ENCODE results near the gene NRP1.
"Not testable (repeated sequence)": the region's sequence is repeated elsewhere in the genome, so short reads cannot be mapped to it uniquely, and the experiment has no call there.

NRP1 gene

GRCh38 chr10:33139181-33139646, 195.3 kb downstream of the NRP1 start:
- Histone ChIP-seq H4K20me1 (ENCODE audit: control insufficient read depth, insufficient read depth, low read depth, low read length) (no peaks in the 10 kb centered on the region), H3K4me2 (ENCODE audit: low read length) (no peak overlapping the region), H3K79me2 (ENCODE audit: control insufficient read depth, low read length) (no peaks in the 10 kb centered on the region), H3K9me2 (replicated peaks; ENCODE audit: control insufficient read depth, low read length) (no peaks in the 10 kb centered on the region), H3K27ac (ENCODE audit: low read depth, low read length) (no peak overlapping the region), H3K4me1 (ENCODE audit: control insufficient read depth, low read length) (no peaks in the 10 kb centered on the region), H3F3A (ENCODE audit: control insufficient read depth, insufficient read depth) (no peaks in the 10 kb centered on the region), H3K9me3 (ENCODE audit: control insufficient read depth, insufficient read depth, low read length) (no peaks in the 10 kb centered on the region), H3K36me3 (ENCODE audit: control insufficient read depth, low read length) (no peaks in the 10 kb centered on the region), H3K27me3 (ENCODE audit: control insufficient read depth, low read length) (no peaks in the 10 kb centered on the region), H3K4me3 (ENCODE audit: low read length) (no peak overlapping the region)
- TF ChIP-seq EZH2phosphoT487 (IDR thresholded peaks at IDR 0.05; ENCODE audit: borderline replicate concordance, low read length): no peak
- TF ChIP-seq CTCF (IDR thresholded peaks at IDR 0.05; ENCODE audit: low read depth, low read length, poor library complexity, severe bottlenecking): no peak

- not testable (repeated sequence) for H3K4me3 ChIP-seq (ENCODE audit: low read length); H3F3A ChIP-seq (ENCODE audit: control insufficient read depth, insufficient read depth); H3K36me3 ChIP-seq (ENCODE audit: control insufficient read depth, low read length); H3K27me3 ChIP-seq (ENCODE audit: control insufficient read depth, low read length); H4K20me1 ChIP-seq (ENCODE audit: control insufficient read depth, insufficient read depth, low read depth, low read length); H3K9me3 ChIP-seq (ENCODE audit: control insufficient read depth, insufficient read depth, low read length); H3K4me2 ChIP-seq (ENCODE audit: low read length); H3K9me2 ChIP-seq (replicated peaks; ENCODE audit: control insufficient read depth, low read length); H3K4me1 ChIP-seq (ENCODE audit: control insufficient read depth, low read length); H3K27ac ChIP-seq (ENCODE audit: low read depth, low read length); H3K79me2 ChIP-seq (ENCODE audit: control insufficient read depth, low read length)
These were observed 195.8 kb downstream of the NRP1 start for GRCh38 chr10:33138686-33139085.

- Histone ChIP-seq H3K27ac (ENCODE audit: low read depth, low read length) (no peak overlapping the region), H3K4me2 (ENCODE audit: low read length) (no peak overlapping the region), H3K9me3 (ENCODE audit: control insufficient read depth, insufficient read depth, low read length) (no peaks in the 10 kb centered on the region), H3K27me3 (ENCODE audit: control insufficient read depth, low read length) (no peaks in the 10 kb centered on the region), H3F3A (ENCODE audit: control insufficient read depth, insufficient read depth) (no peaks in the 10 kb centered on the region), H4K20me1 (ENCODE audit: control insufficient read depth, insufficient read depth, low read depth, low read length) (no peaks in the 10 kb centered on the region), H3K36me3 (ENCODE audit: control insufficient read depth, low read length) (no peaks in the 10 kb centered on the region), H3K4me3 (ENCODE audit: low read length) (no peak overlapping the region), H3K79me2 (ENCODE audit: control insufficient read depth, low read length) (no peaks in the 10 kb centered on the region), H3K4me1 (ENCODE audit: control insufficient read depth, low read length) (peaks cover 4% of the 10 kb centered on the region), H3K9me2 (replicated peaks; ENCODE audit: control insufficient read depth, low read length) (no peaks in the 10 kb centered on the region)
- TF ChIP-seq CTCF (IDR thresholded peaks at IDR 0.05; ENCODE audit: low read depth, low read length, poor library complexity, severe bottlenecking) (no peak), EZH2phosphoT487 (IDR thresholded peaks at IDR 0.05; ENCODE audit: borderline replicate concordance, low read length) (no peak)
These were observed 197.0 kb downstream of the NRP1 start for GRCh38 chr10:33137356-33138005.

GRCh38 chr10:33136781-33137180, 197.7 kb downstream of the NRP1 start:
- Histone ChIP-seq H3K79me2 (ENCODE audit: control insufficient read depth, low read length) (no peaks in the 10 kb centered on the region), H3K9me2 (replicated peaks; ENCODE audit: control insufficient read depth, low read length) (no peaks in the 10 kb centered on the region), H3K4me3 (ENCODE audit: low read length) (no peak overlapping the region), H3K27me3 (ENCODE audit: control insufficient read depth, low read length) (no peaks in the 10 kb centered on the region), H4K20me1 (ENCODE audit: control insufficient read depth, insufficient read depth, low read depth, low read length) (no peaks in the 10 kb centered on the region), H3K36me3 (ENCODE audit: control insufficient read depth, low read length) (no peaks in the 10 kb centered on the region), H3K4me2 (ENCODE audit: low read length) (no peak overlapping the region), H3K4me1 (ENCODE audit: control insufficient read depth, low read length) (peaks cover 11% of the 10 kb centered on the region), H3K27ac (ENCODE audit: low read depth, low read length) (no peak overlapping the region), H3K9me3 (ENCODE audit: control insufficient read depth, insufficient read depth, low read length) (no peaks in the 10 kb centered on the region), H3F3A (ENCODE audit: control insufficient read depth, insufficient read depth) (no peaks in the 10 kb centered on the region)
- TF ChIP-seq EZH2phosphoT487 (IDR thresholded peaks at IDR 0.05; ENCODE audit: borderline replicate concordance, low read length): no peak
- TF ChIP-seq CTCF (IDR thresholded peaks at IDR 0.05; ENCODE audit: low read depth, low read length, poor library complexity, severe bottlenecking): no peak
